OCI-LY1 (cell line): ENCODE results near the gene IMPA2.

Experiments used
- H2AFZ ChIP-seq: fragments of 200-600 bp; sonication (generic), shearing (Covaris generic); 2 replicates; pipeline ENCODE4 v1.6.0; 2014; ENCODE audit warnings: antibody characterized with exemption, mild to moderate bottlenecking, low read length
- H3F3A ChIP-seq: fragments of 200-600 bp; sonication (generic), shearing (Covaris generic); 2 replicates; pipeline ENCODE4 v1.6.0; 2014; ENCODE audit warnings: mild to moderate bottlenecking, antibody characterized with exemption, low read length, moderate library complexity; ENCODE audit not compliant: insufficient read depth
- H3K27ac ChIP-seq: fragments of 200-600 bp; sonication (generic); 2 replicates; pipeline ENCODE4 v1.5.1; 2014; ENCODE audit warnings: low read length, mixed run types, mild to moderate bottlenecking, low read depth; ENCODE audit not compliant: poor library complexity, severe bottlenecking
- H3K27me3 ChIP-seq: fragments of 200-600 bp; sonication (generic); 2 replicates; pipeline ENCODE4 v1.6.0; 2014; ENCODE audit warnings: antibody characterized with exemption, mild to moderate bottlenecking, low read length, moderate library complexity; ENCODE audit not compliant: insufficient read depth
- H3K36me3 ChIP-seq: fragments of 200-600 bp; sonication (generic); 2 replicates; pipeline ENCODE4 v1.6.1; 2014; ENCODE audit warnings: mild to moderate bottlenecking, antibody characterized with exemption, low read length, moderate library complexity, mixed read lengths; ENCODE audit not compliant: insufficient read depth
- H3K4me1 ChIP-seq: fragments of 200-600 bp; sonication (generic); 2 replicates; pipeline ENCODE4 v1.5.1; 2014; ENCODE audit warnings: mild to moderate bottlenecking, low read length, moderate library complexity; ENCODE audit not compliant: insufficient read depth, severe bottlenecking
- H3K4me2 ChIP-seq: fragments of 200-600 bp; sonication (generic), shearing (Covaris generic); 2 replicates; pipeline ENCODE4 v1.6.1; 2014; ENCODE audit warnings: low read length
- H3K4me3 ChIP-seq: fragments of 200-600 bp; sonication (generic); 2 replicates; pipeline ENCODE4 v1.5.1; 2014; ENCODE audit warnings: low read length, low read depth, mild to moderate bottlenecking, mixed read lengths; ENCODE audit not compliant: poor library complexity, severe bottlenecking
- H3K79me2 ChIP-seq: fragments of 200-600 bp; shearing (Covaris generic); 2 replicates; pipeline ENCODE4 v1.6.1; 2016; ENCODE audit warnings: mixed run types, low read length, mixed read lengths; ENCODE audit not compliant: insufficient read depth
- H3K9ac ChIP-seq: fragments of 200-600 bp; sonication (generic), shearing (Covaris generic); 2 replicates; pipeline ENCODE4 v1.6.1; 2014; ENCODE audit warnings: mild to moderate bottlenecking, low read length, mixed read lengths
- H3K9me2 ChIP-seq: fragments of 200-600 bp; sonication (generic), shearing (Covaris generic); 2 replicates; pipeline ENCODE4 v1.6.1; 2014; ENCODE audit warnings: low read depth, mild to moderate bottlenecking, low read length, mixed read lengths
- H3K9me3 ChIP-seq: fragments of 200-600 bp; shearing (Covaris generic); 2 replicates; pipeline ENCODE4 v1.6.1; 2014; ENCODE audit warnings: low read length, mixed read lengths
- H4K20me1 ChIP-seq: fragments of 200-600 bp; sonication (generic), shearing (Covaris generic); 2 replicates; pipeline ENCODE4 v1.6.0; 2016; ENCODE audit warnings: mild to moderate bottlenecking, low read length; ENCODE audit not compliant: insufficient read depth
- EZH2 ChIP-seq: fragments of 200-600 bp; sonication (generic), shearing (Covaris generic); IDR thresholded peaks from 2 replicates; pipeline ENCODE4 v1.8.0; 2017; ENCODE audit warnings: borderline replicate concordance, mixed run types, mild to moderate bottlenecking, antibody characterized with exemption, low read length, moderate library complexity, mixed read lengths
- TF ChIP-seq, protein P1 (sequence below): fragments of 200-600 bp; sonication (generic), shearing (Covaris generic); IDR thresholded peaks from 2 replicates; pipeline ENCODE4 v1.5.1; 2017; ENCODE audit warnings: mild to moderate bottlenecking, antibody characterized with exemption, low read length, moderate library complexity, mixed read lengths

IMPA2 gene

GRCh38 chr18:11983592-11983991, 2.3 kb downstream of the IMPA2 start:
- H3K27ac ChIP-seq, result no peak overlapping the region
- H3K4me2 ChIP-seq, result no peak overlapping the region
- no peaks in the 10 kb centered on the region for H3K79me2 ChIP-seq
- H3K9me2 ChIP-seq, result no peaks in the 10 kb centered on the region
- H3F3A ChIP-seq, result no peaks in the 10 kb centered on the region
- H3K4me1 ChIP-seq, result peaks cover 20% of the 10 kb centered on the region
- no peak overlapping the region for H3K9ac ChIP-seq
- no peak overlapping the region for H3K4me3 ChIP-seq
- H3K27me3 ChIP-seq, result no peaks in the 10 kb centered on the region
- no peaks in the 10 kb centered on the region for H3K9me3 ChIP-seq
- H3K36me3 ChIP-seq, result no peaks in the 10 kb centered on the region
- TF ChIP-seq EZH2, result no peak
- TF ChIP-seq, protein P1, sequence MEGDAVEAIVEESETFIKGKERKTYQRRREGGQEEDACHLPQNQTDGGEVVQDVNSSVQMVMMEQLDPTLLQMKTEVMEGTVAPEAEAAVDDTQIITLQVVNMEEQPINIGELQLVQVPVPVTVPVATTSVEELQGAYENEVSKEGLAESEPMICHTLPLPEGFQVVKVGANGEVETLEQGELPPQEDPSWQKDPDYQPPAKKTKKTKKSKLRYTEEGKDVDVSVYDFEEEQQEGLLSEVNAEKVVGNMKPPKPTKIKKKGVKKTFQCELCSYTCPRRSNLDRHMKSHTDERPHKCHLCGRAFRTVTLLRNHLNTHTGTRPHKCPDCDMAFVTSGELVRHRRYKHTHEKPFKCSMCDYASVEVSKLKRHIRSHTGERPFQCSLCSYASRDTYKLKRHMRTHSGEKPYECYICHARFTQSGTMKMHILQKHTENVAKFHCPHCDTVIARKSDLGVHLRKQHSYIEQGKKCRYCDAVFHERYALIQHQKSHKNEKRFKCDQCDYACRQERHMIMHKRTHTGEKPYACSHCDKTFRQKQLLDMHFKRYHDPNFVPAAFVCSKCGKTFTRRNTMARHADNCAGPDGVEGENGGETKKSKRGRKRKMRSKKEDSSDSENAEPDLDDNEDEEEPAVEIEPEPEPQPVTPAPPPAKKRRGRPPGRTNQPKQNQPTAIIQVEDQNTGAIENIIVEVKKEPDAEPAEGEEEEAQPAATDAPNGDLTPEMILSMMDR, result no peak
- H2AFZ ChIP-seq, result no peak overlapping the region
- no peaks in the 10 kb centered on the region for H4K20me1 ChIP-seq

- peaks cover 20% of the 10 kb centered on the region for H3K4me1 ChIP-seq
- H4K20me1 ChIP-seq, result no peaks in the 10 kb centered on the region
- H3K4me3 ChIP-seq, result no peak overlapping the region
- no peak overlapping the region for H3K9ac ChIP-seq
- no peaks in the 10 kb centered on the region for H3K9me2 ChIP-seq
- H3F3A ChIP-seq, result no peaks in the 10 kb centered on the region
- no peak overlapping the region for H3K27ac ChIP-seq
- H2AFZ ChIP-seq, result no peak overlapping the region
- no peaks in the 10 kb centered on the region for H3K79me2 ChIP-seq
- no peaks in the 10 kb centered on the region for H3K9me3 ChIP-seq
- no peaks in the 10 kb centered on the region for H3K27me3 ChIP-seq
- H3K4me2 ChIP-seq, result no peak overlapping the region
- TF ChIP-seq, protein P1, result no peak
- TF ChIP-seq EZH2, result no peak
- H3K36me3 ChIP-seq, result no peaks in the 10 kb centered on the region
These were observed 2.8 kb downstream of the IMPA2 start for GRCh38 chr18:11984091-11984490.

DNA sequence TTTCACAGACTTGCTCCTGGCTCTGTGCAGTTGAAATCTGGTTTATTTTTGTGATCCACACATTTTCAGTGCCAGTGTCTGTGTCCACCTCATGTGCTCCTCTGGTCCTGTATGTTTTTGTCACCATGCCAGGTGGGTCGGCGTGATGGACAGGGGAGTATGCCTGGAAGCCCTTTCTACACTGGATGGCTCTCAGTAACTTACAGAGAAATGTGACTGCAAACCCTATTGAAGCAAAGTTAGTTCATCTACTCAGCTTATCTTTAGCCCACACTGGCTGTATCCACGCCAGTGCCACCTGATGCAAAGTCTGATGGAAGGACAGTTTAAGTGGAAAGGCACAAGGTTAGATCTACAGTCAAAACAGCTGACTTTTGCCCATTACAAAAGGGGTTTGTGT, 4.3 kb downstream of the IMPA2 start:
- H3K36me3 ChIP-seq, result no peaks in the 10 kb centered on the region
- no peak for TF ChIP-seq EZH2
- TF ChIP-seq, protein P1, result no peak
- no peaks in the 10 kb centered on the region for H3K9me3 ChIP-seq
- H2AFZ ChIP-seq, result no peak overlapping the region
- peaks cover 11% of the 10 kb centered on the region for H3K4me1 ChIP-seq
- no peak overlapping the region for H3K4me2 ChIP-seq
- no peaks in the 10 kb centered on the region for H3K27me3 ChIP-seq
- H3K9me2 ChIP-seq, result no peaks in the 10 kb centered on the region
- no peak overlapping the region for H3K9ac ChIP-seq
- H3K79me2 ChIP-seq, result no peaks in the 10 kb centered on the region
- no peaks in the 10 kb centered on the region for H4K20me1 ChIP-seq
- H3K27ac ChIP-seq, result no peak overlapping the region
- H3K4me3 ChIP-seq, result no peak overlapping the region
- no peaks in the 10 kb centered on the region for H3F3A ChIP-seq
